GM20000 (cell line): ENCODE data around the gene ITGA5.

Experiments used
- DNase-seq: peaks from one replicate; pipeline ENCODE4 v3.0.0; 2012; ENCODE audit warnings: low spot score
- TF ChIP-seq, protein P1 (sequence below): IDR thresholded peaks from 2 replicates; pipeline ENCODE4 v1.5.1; 2012; ENCODE audit warnings: mild to moderate bottlenecking, control low read depth; ENCODE audit errors: extremely low read depth, missing control alignments

Gene ITGA5

DNA sequence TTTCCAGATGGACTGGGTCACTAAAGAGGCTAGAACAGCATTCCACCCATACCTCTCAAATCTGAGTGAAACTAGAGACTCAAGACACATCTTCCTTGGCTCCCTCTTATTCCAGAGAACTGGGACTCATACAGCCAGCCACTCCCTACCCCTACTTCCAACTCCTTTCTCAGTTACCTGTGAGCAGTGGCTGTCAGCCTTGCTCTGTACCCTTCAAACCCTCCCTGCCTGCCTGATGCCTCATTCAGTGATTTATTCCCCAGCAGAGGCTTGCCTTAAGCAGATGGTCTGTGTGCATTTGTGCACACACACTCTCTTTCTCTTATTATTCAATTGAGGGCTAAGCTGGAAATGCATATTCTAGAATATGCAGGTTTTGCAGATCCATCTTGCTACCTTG is 69.4 kb downstream of the ITGA5 start:
- DNase-seq: no peak
- TF ChIP-seq, protein P1, sequence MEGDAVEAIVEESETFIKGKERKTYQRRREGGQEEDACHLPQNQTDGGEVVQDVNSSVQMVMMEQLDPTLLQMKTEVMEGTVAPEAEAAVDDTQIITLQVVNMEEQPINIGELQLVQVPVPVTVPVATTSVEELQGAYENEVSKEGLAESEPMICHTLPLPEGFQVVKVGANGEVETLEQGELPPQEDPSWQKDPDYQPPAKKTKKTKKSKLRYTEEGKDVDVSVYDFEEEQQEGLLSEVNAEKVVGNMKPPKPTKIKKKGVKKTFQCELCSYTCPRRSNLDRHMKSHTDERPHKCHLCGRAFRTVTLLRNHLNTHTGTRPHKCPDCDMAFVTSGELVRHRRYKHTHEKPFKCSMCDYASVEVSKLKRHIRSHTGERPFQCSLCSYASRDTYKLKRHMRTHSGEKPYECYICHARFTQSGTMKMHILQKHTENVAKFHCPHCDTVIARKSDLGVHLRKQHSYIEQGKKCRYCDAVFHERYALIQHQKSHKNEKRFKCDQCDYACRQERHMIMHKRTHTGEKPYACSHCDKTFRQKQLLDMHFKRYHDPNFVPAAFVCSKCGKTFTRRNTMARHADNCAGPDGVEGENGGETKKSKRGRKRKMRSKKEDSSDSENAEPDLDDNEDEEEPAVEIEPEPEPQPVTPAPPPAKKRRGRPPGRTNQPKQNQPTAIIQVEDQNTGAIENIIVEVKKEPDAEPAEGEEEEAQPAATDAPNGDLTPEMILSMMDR: no peak

DNA sequence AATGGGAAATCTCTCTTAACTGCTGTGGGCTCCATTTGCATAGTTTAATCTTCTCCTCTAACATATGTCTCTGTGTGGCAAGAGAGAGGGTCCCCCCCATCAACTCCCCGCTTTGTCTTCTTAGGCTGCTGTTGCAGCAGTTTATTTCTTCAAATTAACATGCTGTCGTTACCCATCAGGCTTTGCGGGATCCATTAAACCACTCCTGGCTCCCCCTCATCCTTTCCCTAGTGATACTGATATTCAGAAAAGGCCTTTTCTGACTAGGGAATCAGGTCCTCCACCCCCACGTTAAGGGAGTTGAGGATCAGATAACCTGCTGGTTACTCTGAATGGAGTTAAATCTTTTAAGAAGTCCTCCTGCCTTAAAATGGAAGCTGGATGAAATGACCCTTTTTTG is 70.0 kb downstream of the ITGA5 start:
- no peak for DNase-seq
- TF ChIP-seq, protein P1: no peak
